GM23338 (cell line): ENCODE measurements around the gene UBP1. TPM values are rescaled to one million over a fixed set of nuclear protein-coding genes. Genes with fewer than 3 reads are reported as not detected.

ENCODE experiments used
- ATAC-seq: fragments of 200-7000 bp; cut with Tn5 transposase; 3 replicates; pipeline ENCODE4 v1.9.1; 2020
- DNase-seq: peaks from one replicate; pipeline ENCODE4 v3.0.0-alpha.2; 2015; ENCODE audit warnings: low spot score
- H2AFZ ChIP-seq: fragments of 200-600 bp; sonication (generic); 2 replicates; pipeline ENCODE4 v1.8.0; 2016; ENCODE audit warnings: antibody characterized with exemption, mild to moderate bottlenecking, moderate library complexity
- H3F3A ChIP-seq: fragments of 200-600 bp; sonication (generic); replicated peaks from 2 replicates; pipeline ENCODE4 v1.8.0; 2017; ENCODE audit warnings: antibody characterized with exemption, mixed run types, low read depth
- H3K27ac ChIP-seq: fragments of 200-600 bp; sonication (generic); 2 replicates; pipeline ENCODE4 v1.6.1; 2016; ENCODE audit warnings: low read depth
- H3K27me3 ChIP-seq: fragments of 200-600 bp; sonication (generic); 2 replicates; pipeline ENCODE4 v1.8.0; 2016; ENCODE audit warnings: mild to moderate bottlenecking, mixed run types, moderate library complexity; ENCODE audit not compliant: insufficient read depth
- H3K36me3 ChIP-seq: fragments of 200-600 bp; sonication (generic); 2 replicates; pipeline ENCODE4 v1.8.0; 2016; ENCODE audit warnings: mild to moderate bottlenecking; ENCODE audit not compliant: insufficient read depth
- H3K4me1 ChIP-seq: fragments of 200-600 bp; sonication (generic); 2 replicates; pipeline ENCODE4 v1.8.0; 2016; ENCODE audit warnings: mild to moderate bottlenecking, moderate library complexity; ENCODE audit not compliant: insufficient read depth
- H3K4me2 ChIP-seq: fragments of 200-600 bp; sonication (generic); 2 replicates; pipeline ENCODE4 v1.7.1; 2017; ENCODE audit warnings: mixed run types
- H3K4me3 ChIP-seq: fragments of 200-600 bp; sonication (generic); 2 replicates; pipeline ENCODE4 v1.6.1; 2016; ENCODE audit warnings: mixed run types
- H3K79me2 ChIP-seq: fragments of 200-600 bp; sonication (generic); replicated peaks from 2 replicates; pipeline ENCODE4 v1.8.0; 2017; ENCODE audit warnings: mild to moderate bottlenecking; ENCODE audit not compliant: insufficient read depth
- H3K9me2 ChIP-seq: fragments of 200-600 bp; sonication (generic); 2 replicates; pipeline ENCODE4 v1.8.0; 2017; ENCODE audit not compliant: insufficient read depth
- H4K20me1 ChIP-seq: fragments of 200-600 bp; sonication (generic); replicated peaks from 2 replicates; pipeline ENCODE4 v1.8.0; 2017; ENCODE audit warnings: mild to moderate bottlenecking; ENCODE audit not compliant: insufficient read depth
- H3K27ac Mint-ChIP-seq: 2 replicates; pipeline ENCODE4 v1.8.0; 2020; ENCODE audit warnings: inconsistent platforms, mild to moderate bottlenecking, moderate library complexity, mixed read lengths
- H3K27me3 Mint-ChIP-seq: 3 replicates; pipeline ENCODE4 v1.8.0; 2022; ENCODE audit warnings: low read depth, mild to moderate bottlenecking, moderate library complexity, mixed read lengths, inconsistent platforms; ENCODE audit not compliant: insufficient read depth, poor library complexity
- H3K36me3 Mint-ChIP-seq: 3 replicates; pipeline ENCODE4 v1.8.0; 2021; ENCODE audit warnings: low read depth, mild to moderate bottlenecking, inconsistent platforms, moderate library complexity, mixed read lengths
- H3K4me1 Mint-ChIP-seq: 3 replicates; pipeline ENCODE4 v1.8.0; 2020; ENCODE audit warnings: mild to moderate bottlenecking, inconsistent platforms, mixed read lengths
- H3K4me3 Mint-ChIP-seq: 3 replicates; pipeline ENCODE4 v1.8.0; 2021; ENCODE audit warnings: moderate library complexity, mild to moderate bottlenecking, inconsistent platforms, mixed read lengths
- H3K9me3 Mint-ChIP-seq: 3 replicates; pipeline ENCODE4 v1.8.0; 2020; ENCODE audit warnings: moderate library complexity, mild to moderate bottlenecking, inconsistent platforms, mixed read lengths
- CREB1 ChIP-seq: fragments of 250-450 bp; sonication (Bioruptor Pico); IDR thresholded peaks from 2 replicates; pipeline ENCODE4 v1.5.0; 2020; ENCODE audit warnings: low read depth, mild to moderate bottlenecking, moderate library complexity
- EZH2 ChIP-seq: fragments of 200-600 bp; sonication (generic); IDR thresholded peaks from one replicate; pipeline ENCODE4 v1.8.0; 2017; ENCODE audit warnings: antibody characterized with exemption, mild to moderate bottlenecking, low read depth; ENCODE audit not compliant: unreplicated experiment
- POLR2AphosphoS5 ChIP-seq: IDR thresholded peaks from 2 replicates; pipeline ENCODE4 v1.6.1; 2016; ENCODE audit warnings: antibody characterized with exemption, low read depth
- ZNF114 ChIP-seq: fragments of 250-450 bp; sonication (Bioruptor Pico); IDR thresholded peaks from 2 replicates; pipeline ENCODE4 v1.5.0; 2020; ENCODE audit warnings: mild to moderate bottlenecking, moderate library complexity
- ZNF331 ChIP-seq: fragments of 250-450 bp; sonication (Bioruptor Pico); IDR thresholded peaks from 2 replicates; pipeline ENCODE4 v1.5.0; 2020; ENCODE audit warnings: low read depth, mild to moderate bottlenecking, moderate library complexity
- polyA plus RNA-seq: library from polyadenylated mRNA; unstranded; fragments of >200 nt; fragmentation: Nextera tagmentation; extraction: Ambion mirVana; gene quantifications from 2 replicates; pipeline ENCODE4 v1.2.1, GENCODE V29; 2016
- total RNA-seq: library from RNA; depleted of rRNA; stranded (reverse); fragments of >200 nt; shearing (Covaris generic); gene quantifications from 2 replicates; pipeline ENCODE4 v1.2.3, GENCODE V29; 2014
- TF ChIP-seq, protein P1 (sequence below): fragments of 250-450 bp; sonication (Bioruptor Pico); IDR thresholded peaks from 2 replicates; pipeline ENCODE4 v1.5.0; 2020; ENCODE audit warnings: mild to moderate bottlenecking, moderate library complexity
- TF ChIP-seq, protein P2 (sequence below), 2 experiments: fragments of 200-600 bp in 1 of 2; sonication (generic) in 1 of 2; conservative IDR thresholded peaks; 2 replicates each; pipeline versions ENCODE4 v1.5.1 to v1.6.1; 2016 to 2017; ENCODE audit warnings: antibody characterized with exemption in 2 of 2, low read depth in 2 of 2, mild to moderate bottlenecking in 2 of 2, moderate library complexity in 1 of 2

The UBP1 gene
- total and polyA plus RNA-seq, 2 experiments from 2014 or later = 16.8 to 66.8 TPM

DNA sequence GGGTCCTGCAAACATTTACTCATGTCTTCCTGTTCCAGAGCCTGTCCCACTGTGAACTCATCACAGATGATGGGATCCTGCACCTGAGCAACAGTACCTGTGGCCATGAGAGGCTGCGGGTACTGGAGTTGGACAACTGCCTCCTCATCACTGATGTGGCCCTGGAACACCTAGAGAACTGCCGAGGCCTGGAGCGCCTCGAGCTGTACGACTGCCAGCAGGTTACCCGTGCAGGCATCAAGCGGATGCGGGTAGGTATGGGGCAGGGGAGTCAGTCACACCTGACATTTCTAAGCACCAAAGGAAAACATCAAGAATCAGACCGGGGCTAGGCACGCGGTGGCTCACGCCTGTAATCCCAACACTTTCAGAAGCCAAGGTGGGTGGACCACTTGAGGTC, 56.3 kb downstream of the UBP1 start (continued):
- TF ChIP-seq, protein P1, sequence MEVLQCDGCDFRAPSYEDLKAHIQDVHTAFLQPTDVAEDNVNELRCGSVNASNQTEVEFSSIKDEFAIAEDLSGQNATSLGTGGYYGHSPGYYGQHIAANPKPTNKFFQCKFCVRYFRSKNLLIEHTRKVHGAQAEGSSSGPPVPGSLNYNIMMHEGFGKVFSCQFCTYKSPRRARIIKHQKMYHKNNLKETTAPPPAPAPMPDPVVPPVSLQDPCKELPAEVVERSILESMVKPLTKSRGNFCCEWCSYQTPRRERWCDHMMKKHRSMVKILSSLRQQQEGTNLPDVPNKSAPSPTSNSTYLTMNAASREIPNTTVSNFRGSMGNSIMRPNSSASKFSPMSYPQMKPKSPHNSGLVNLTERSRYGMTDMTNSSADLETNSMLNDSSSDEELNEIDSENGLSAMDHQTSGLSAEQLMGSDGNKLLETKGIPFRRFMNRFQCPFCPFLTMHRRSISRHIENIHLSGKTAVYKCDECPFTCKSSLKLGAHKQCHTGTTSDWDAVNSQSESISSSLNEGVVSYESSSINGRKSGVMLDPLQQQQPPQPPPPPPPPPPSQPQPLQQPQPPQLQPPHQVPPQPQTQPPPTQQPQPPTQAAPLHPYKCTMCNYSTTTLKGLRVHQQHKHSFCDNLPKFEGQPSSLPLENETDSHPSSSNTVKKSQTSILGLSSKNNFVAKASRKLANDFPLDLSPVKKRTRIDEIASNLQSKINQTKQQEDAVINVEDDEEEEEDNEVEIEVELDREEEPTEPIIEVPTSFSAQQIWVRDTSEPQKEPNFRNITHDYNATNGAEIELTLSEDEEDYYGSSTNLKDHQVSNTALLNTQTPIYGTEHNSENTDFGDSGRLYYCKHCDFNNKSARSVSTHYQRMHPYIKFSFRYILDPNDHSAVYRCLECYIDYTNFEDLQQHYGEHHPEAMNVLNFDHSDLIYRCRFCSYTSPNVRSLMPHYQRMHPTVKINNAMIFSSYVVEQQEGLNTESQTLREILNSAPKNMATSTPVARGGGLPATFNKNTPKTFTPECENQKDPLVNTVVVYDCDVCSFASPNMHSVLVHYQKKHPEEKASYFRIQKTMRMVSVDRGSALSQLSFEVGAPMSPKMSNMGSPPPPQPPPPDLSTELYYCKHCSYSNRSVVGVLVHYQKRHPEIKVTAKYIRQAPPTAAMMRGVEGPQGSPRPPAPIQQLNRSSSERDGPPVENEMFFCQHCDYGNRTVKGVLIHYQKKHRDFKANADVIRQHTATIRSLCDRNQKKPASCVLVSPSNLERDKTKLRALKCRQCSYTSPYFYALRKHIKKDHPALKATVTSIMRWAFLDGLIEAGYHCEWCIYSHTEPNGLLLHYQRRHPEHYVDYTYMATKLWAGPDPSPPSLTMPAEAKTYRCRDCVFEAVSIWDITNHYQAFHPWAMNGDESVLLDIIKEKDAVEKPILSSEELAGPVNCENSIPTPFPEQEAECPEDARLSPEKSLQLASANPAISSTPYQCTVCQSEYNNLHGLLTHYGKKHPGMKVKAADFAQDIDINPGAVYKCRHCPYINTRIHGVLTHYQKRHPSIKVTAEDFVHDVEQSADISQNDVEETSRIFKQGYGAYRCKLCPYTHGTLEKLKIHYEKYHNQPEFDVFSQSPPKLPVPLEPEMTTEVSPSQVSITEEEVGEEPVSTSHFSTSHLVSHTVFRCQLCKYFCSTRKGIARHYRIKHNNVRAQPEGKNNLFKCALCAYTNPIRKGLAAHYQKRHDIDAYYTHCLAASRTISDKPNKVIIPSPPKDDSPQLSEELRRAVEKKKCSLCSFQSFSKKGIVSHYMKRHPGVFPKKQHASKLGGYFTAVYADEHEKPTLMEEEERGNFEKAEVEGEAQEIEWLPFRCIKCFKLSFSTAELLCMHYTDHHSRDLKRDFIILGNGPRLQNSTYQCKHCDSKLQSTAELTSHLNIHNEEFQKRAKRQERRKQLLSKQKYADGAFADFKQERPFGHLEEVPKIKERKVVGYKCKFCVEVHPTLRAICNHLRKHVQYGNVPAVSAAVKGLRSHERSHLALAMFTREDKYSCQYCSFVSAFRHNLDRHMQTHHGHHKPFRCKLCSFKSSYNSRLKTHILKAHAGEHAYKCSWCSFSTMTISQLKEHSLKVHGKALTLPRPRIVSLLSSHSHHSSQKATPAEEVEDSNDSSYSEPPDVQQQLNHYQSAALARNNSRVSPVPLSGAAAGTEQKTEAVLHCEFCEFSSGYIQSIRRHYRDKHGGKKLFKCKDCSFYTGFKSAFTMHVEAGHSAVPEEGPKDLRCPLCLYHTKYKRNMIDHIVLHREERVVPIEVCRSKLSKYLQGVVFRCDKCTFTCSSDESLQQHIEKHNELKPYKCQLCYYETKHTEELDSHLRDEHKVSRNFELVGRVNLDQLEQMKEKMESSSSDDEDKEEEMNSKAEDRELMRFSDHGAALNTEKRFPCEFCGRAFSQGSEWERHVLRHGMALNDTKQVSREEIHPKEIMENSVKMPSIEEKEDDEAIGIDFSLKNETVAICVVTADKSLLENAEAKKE (CRISPR knock-in tag) = no peak
- no peak for TF ChIP-seq ZNF331
- TF ChIP-seq CREB1 = no peak

DNA sequence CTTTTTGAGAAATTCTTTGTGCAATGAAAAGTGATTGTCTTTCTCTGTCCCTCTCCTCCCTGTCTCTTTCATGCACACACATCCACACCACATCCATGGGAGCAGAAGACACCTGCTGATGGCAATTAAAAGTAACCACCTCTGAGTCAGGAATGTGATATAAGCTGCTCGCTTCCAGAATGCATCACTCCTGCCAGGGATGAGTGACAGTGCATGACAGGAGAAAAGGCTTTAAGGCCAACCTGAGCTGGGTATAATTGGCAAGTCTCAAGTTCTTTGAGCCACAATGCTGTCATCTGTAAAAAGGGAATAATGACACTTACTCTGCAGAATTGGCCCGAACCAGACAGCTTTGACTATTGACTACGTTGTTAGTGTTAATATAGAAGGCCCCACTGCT, 59.6 kb downstream of the UBP1 start:
- 0 out of 2 replicates have a peak, but pooled peaks cover 3% of the 10 kb centered on the region for H3K9me2 ChIP-seq
- H2AFZ ChIP-seq = no peak overlapping the region
- ATAC-seq = no peak
- Mint-ChIP-seq H3K9me3 (no peaks in the 10 kb centered on the region; the same call in 2 of the 3 replicates), H3K27me3 (peaks cover 4% of the 10 kb centered on the region), H3K27ac (no peak overlapping the region), H3K36me3 (peaks cover 6% of the 10 kb centered on the region; the same call in 2 of the 3 replicates), H3K4me1 (peaks cover 15% of the 10 kb centered on the region), H3K4me3 (no peak overlapping the region)
- H3K36me3 ChIP-seq = 0 out of 2 replicates have a peak, but pooled peaks cover 4% of the 10 kb centered on the region
- H3F3A ChIP-seq = no peaks in the 10 kb centered on the region
- no peaks in the 10 kb centered on the region for H3K27me3 ChIP-seq
- H3K79me2 ChIP-seq = no peaks in the 10 kb centered on the region
- no peak overlapping the region for H3K27ac ChIP-seq
- TF ChIP-seq, protein P2, sequence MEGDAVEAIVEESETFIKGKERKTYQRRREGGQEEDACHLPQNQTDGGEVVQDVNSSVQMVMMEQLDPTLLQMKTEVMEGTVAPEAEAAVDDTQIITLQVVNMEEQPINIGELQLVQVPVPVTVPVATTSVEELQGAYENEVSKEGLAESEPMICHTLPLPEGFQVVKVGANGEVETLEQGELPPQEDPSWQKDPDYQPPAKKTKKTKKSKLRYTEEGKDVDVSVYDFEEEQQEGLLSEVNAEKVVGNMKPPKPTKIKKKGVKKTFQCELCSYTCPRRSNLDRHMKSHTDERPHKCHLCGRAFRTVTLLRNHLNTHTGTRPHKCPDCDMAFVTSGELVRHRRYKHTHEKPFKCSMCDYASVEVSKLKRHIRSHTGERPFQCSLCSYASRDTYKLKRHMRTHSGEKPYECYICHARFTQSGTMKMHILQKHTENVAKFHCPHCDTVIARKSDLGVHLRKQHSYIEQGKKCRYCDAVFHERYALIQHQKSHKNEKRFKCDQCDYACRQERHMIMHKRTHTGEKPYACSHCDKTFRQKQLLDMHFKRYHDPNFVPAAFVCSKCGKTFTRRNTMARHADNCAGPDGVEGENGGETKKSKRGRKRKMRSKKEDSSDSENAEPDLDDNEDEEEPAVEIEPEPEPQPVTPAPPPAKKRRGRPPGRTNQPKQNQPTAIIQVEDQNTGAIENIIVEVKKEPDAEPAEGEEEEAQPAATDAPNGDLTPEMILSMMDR (conservative IDR thresholded peaks at IDR 0.05; ENCODE audit: low read depth in 2 of 2) = no peak
- TF ChIP-seq CREB1 (no peak), ZNF331 (no peak), ZNF114 (no peak), POLR2AphosphoS5 (no peak), EZH2 (no peak)
- no peak overlapping the region for H3K4me2 ChIP-seq
- no peak overlapping the region for H3K4me3 ChIP-seq
- DNase-seq = no peak
- H3K4me1 ChIP-seq = no peaks in the 10 kb centered on the region; the same call in 1 of the 2 replicates
- H4K20me1 ChIP-seq = no peaks in the 10 kb centered on the region; the same call in 1 of the 2 replicates
